Suprapubic skin (tissue), 4 donors: ENCODE results near the gene HERC3. TPM values are rescaled to one million over a fixed set of nuclear protein-coding genes. Genes with fewer than 3 reads are reported as not detected.

Source experiments
- DNase-seq, 2 donors: peaks; one replicate each; pipeline ENCODE4 v3.0.0-alpha.2; 2019; ENCODE audit warnings: low spot score in 2 of 2
- H3K27ac ChIP-seq: fragments of 200-600 bp; sonication (generic); one replicate; pipeline ENCODE4 v1.5.1; 2019
- H3K27me3 ChIP-seq: fragments of 200-600 bp; sonication (generic); one replicate; pipeline ENCODE4 v1.5.1; 2019
- H3K36me3 ChIP-seq: fragments of 200-600 bp; sonication (generic); one replicate; pipeline ENCODE4 v1.5.1; 2019
- H3K4me1 ChIP-seq: fragments of 200-600 bp; sonication (generic); one replicate; pipeline ENCODE4 v1.5.1; 2019
- H3K4me3 ChIP-seq: fragments of 200-600 bp; sonication (generic); one replicate; pipeline ENCODE4 v1.5.1; 2019; ENCODE audit warnings: mild to moderate bottlenecking
- H3K9me3 ChIP-seq: fragments of 200-600 bp; sonication (generic); one replicate; pipeline ENCODE4 v1.5.1; 2019
- EP300 ChIP-seq: sonication (generic); formaldehyde crosslinking; IDR thresholded peaks from one replicate; pipeline ENCODE4 v1.6.1; 2017; ENCODE audit warnings: antibody characterized with exemption
- POLR2A ChIP-seq, 2 donors: fragments of 450-650 bp; IDR thresholded peaks; one replicate each; pipeline ENCODE4 v1.6.1; 2017; ENCODE audit warnings: antibody characterized with exemption in 2 of 2, mild to moderate bottlenecking in 2 of 2, moderate library complexity in 2 of 2
- POLR2AphosphoS5 ChIP-seq, 3 donors: sonication (generic); formaldehyde crosslinking; IDR thresholded peaks; one replicate each; pipeline ENCODE4 v1.6.1; 2017; ENCODE audit warnings: antibody characterized with exemption in 3 of 3
- WGBS: methylation state at CpG from one replicate; pipeline ENCODE4 v1.1.5; 2018; 5-methylcytosine and 5-hydroxymethylcytosine counted together
- total RNA-seq, 4 donors: library from RNA; depleted of rRNA; stranded (reverse); fragments of >200 nt; gene quantifications; one replicate each; pipeline ENCODE4 v1.1.0, GENCODE V29; 2016
- TF ChIP-seq, protein P1 (sequence below), 2 donors: fragments of 200-600 bp in 1 of 2; fragments of 450-650 bp in 1 of 2; sonication (generic) in 1 of 2; IDR thresholded peaks; one replicate each; pipeline ENCODE4 v1.5.1; 2016 to 2019; ENCODE audit warnings: antibody characterized with exemption in 2 of 2, mild to moderate bottlenecking in 1 of 2, moderate library complexity in 1 of 2

The HERC3 gene
- total RNA-seq: 100 to 1,000 TPM in 1 of 4 donors, 10 to 100 TPM in 3; 41.6 to 110 (median 48.0) TPM

DNA sequence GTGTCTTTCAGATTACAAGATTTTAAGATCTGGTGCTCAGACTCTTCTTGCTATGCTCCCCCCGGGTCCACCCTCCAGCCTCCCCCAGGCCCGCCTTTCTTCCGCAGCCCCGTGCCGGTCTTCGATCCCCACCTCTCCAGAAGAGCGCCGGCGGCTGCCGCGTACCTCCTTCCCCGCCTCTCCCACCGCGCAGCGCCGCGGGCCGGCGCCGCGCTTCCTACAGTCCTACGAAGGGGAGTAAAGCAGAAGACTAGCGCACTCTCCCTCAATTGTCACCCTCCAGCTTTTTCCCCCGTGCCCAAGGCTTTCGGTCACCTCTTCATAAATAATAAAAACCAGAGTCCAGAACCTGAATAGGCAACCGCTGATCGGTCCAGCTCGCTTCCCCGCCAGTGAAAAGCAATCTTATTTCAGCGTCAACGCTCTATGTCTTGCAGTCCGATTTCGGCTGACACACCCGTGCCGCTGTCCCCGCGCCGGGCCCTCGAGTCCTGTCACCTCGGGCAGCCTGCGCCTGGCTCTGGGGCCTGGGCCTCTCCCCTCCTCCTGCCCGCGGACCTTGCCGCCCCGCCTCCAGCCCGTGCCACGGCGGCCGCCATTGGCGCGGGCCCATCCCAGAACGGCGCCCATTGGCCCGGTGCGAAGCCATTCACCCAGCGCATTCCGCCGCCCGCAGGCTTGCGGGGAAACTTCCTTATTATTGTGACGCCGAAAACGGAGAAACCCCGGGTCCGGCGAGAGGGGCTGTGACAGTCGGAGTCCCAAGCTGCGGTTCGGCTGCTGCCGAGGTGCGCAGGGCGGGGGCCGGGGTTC is at the start of gene HERC3:
HERC3 (plus strand) TSS at position 694 of the 813 bp plus-strand sequence. CDS start 13,344 bp downstream, outside the sequence.
- Histone ChIP-seq H3K27ac (peak within 1 kb of the TSS; percentile 95), H3K9me3 (no peaks in the 10 kb centered on the region), H3K36me3 (peaks cover 11% of the 10 kb centered on the region), H3K4me1 (peaks cover 22% of the 10 kb centered on the region), H3K27me3 (no peaks in the 10 kb centered on the region), H3K4me3 (peak within 1 kb of the TSS; percentile 67)
- peak; percentile 94 to 95 for DNase-seq
- under 1% methylated on average over 50 of the region's 73 CpGs for WGBS
- TF ChIP-seq EP300 (no peak), POLR2A (IDR thresholded peaks at IDR 0.05) (peak in 1 of 2 donors; percentile 35), POLR2AphosphoS5 (IDR thresholded peaks at IDR 0.05) (peak in 2 of 3 donors; percentile 35 to 76)
- TF ChIP-seq, protein P1, sequence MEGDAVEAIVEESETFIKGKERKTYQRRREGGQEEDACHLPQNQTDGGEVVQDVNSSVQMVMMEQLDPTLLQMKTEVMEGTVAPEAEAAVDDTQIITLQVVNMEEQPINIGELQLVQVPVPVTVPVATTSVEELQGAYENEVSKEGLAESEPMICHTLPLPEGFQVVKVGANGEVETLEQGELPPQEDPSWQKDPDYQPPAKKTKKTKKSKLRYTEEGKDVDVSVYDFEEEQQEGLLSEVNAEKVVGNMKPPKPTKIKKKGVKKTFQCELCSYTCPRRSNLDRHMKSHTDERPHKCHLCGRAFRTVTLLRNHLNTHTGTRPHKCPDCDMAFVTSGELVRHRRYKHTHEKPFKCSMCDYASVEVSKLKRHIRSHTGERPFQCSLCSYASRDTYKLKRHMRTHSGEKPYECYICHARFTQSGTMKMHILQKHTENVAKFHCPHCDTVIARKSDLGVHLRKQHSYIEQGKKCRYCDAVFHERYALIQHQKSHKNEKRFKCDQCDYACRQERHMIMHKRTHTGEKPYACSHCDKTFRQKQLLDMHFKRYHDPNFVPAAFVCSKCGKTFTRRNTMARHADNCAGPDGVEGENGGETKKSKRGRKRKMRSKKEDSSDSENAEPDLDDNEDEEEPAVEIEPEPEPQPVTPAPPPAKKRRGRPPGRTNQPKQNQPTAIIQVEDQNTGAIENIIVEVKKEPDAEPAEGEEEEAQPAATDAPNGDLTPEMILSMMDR (IDR thresholded peaks at IDR 0.05): no peak

DNA sequence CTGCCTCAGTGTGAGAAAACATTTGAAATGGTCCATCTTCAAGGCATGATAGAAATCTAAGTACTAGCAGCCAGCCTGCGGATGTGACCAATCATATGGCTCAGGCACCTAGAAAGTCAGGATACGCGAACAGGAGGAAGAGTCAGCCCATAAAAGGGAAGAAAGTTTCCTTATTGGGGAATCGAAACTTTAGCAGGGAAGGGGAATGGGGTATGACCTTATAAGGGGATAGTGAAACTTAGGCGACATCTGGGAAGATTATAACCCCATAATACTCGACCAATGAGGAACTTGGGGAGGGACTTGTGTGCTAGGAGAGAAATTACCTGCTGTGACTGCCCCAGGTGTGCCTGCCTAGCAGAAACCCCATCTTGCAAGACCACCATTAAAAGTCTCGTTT is 42.5 kb upstream of the HERC3 start:
- no peak for DNase-seq
- no peak overlapping the region for H3K4me3 ChIP-seq
- TF ChIP-seq POLR2AphosphoS5 (IDR thresholded peaks at IDR 0.05) (no peak), POLR2A (IDR thresholded peaks at IDR 0.05) (no peak), EP300 (no peak)
- TF ChIP-seq, protein P1 (IDR thresholded peaks at IDR 0.05): no peak
- H3K27ac ChIP-seq: no peak overlapping the region
- no peaks in the 10 kb centered on the region for H3K27me3 ChIP-seq
- 94% methylated on average over 7 of the region's 7 CpGs for WGBS
- H3K36me3 ChIP-seq: no peaks in the 10 kb centered on the region
- H3K9me3 ChIP-seq: no peaks in the 10 kb centered on the region
- no peaks in the 10 kb centered on the region for H3K4me1 ChIP-seq

DNA sequence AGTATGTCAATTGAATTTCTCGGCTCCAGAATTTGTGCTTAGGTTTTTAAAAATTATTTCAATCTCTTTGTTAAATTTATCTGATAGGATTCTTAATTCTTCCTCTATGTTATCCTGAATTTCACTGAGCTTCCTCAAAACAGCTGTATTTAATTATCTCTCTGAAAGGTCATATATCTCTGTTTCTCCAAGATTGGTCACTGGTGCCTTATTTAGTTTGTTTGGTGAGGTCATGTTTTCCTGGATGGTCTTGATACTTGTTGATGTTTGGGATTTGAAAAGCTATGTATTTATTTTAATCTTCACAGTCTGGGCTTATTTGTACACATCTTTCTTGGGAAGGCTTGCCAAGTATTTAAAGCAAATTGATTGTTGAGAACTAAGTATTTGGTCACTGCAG is 24.7 kb upstream of the HERC3 start:
- no peak for TF ChIP-seq POLR2AphosphoS5 (IDR thresholded peaks at IDR 0.05)
- TF ChIP-seq, protein P1 (IDR thresholded peaks at IDR 0.05): no peak
- no peak for TF ChIP-seq POLR2A (IDR thresholded peaks at IDR 0.05)
- TF ChIP-seq EP300: no peak
- Histone ChIP-seq H3K36me3 (no peaks in the 10 kb centered on the region), H3K4me3 (no peak overlapping the region), H3K27me3 (no peaks in the 10 kb centered on the region), H3K27ac (no peak overlapping the region), H3K9me3 (no peaks in the 10 kb centered on the region), H3K4me1 (no peaks in the 10 kb centered on the region)
- DNase-seq: no peak
- WGBS: 79% methylated on average over 1 of the region's 1 CpG

DNA sequence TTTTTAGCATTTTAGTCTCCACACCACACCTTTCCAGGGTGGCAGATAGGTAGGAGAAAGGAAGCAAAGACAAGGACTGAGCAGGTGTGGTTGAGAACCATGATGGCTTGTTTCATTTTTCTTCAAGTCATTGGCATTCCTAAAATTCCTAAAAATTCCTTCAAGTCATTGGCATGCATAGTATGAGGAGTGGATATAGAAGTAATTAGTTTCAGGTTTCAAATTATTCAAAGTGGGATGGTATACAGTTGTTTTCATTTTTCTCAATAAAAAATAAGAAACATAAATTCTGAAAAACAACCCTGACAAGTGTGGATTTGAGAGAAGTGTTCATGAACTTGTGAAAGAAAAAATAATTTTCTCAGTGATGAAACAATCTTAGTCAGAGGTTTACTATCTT is 22.3 kb upstream of the HERC3 start:
- Histone ChIP-seq H3K36me3 (no peaks in the 10 kb centered on the region), H3K4me1 (no peaks in the 10 kb centered on the region), H3K9me3 (no peaks in the 10 kb centered on the region), H3K27ac (no peak overlapping the region), H3K27me3 (no peaks in the 10 kb centered on the region), H3K4me3 (no peak overlapping the region)
- no peak for DNase-seq
- TF ChIP-seq EP300 (no peak), POLR2AphosphoS5 (IDR thresholded peaks at IDR 0.05) (no peak), POLR2A (IDR thresholded peaks at IDR 0.05) (no peak)
- TF ChIP-seq, protein P1 (IDR thresholded peaks at IDR 0.05): no peak

DNA sequence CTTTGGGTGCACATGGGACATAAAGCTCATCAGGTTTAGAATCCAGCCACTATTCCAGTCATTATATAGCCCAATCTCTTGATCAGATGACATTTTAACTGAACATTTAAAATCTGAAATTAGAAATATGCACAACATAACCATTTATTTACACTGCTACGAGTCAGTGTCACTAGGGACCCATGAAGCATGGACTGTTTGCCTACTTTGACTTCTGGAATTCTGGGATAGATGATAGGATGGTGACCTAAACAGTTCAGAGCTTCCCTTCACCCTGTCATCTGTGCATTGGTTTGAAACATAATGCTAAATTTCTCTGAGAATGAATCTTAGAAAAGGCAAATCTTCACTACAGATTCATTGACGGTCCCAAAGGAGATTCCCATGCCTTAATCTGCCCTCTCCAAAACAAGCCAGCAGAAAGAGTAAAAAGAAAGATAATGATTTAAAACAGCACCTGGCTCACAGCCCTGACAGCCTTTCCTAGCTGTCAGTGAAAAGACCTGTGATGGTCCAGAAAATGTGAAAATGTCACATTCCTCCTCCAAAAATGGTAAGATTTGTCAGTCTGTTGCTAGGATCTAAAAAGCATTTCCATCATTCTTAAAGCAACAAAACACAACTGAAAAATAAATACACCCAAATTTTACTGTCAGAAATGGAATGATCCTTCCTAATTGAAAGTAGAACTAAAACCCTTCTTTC is 18.9 kb upstream of the HERC3 start:
- H3K27me3 ChIP-seq: no peaks in the 10 kb centered on the region
- WGBS: 56% methylated on average over 2 of the region's 2 CpGs
- no peak for DNase-seq
- no peaks in the 10 kb centered on the region for H3K9me3 ChIP-seq
- H3K27ac ChIP-seq: no peak overlapping the region
- no peaks in the 10 kb centered on the region for H3K4me1 ChIP-seq
- no peak for TF ChIP-seq EP300
- no peak overlapping the region for H3K4me3 ChIP-seq
- H3K36me3 ChIP-seq: no peaks in the 10 kb centered on the region
